Neural cell (in vitro differentiated cells): ENCODE measurements around the gene YAE1.
"Not testable (repeated sequence)": the region's sequence is repeated elsewhere in the genome, so short reads cannot be mapped to it uniquely, and the experiment has no call there.

ENCODE experiments used
- CTCF ChIP-seq: fragments of 450-650 bp; IDR thresholded peaks from 2 replicates; pipeline ENCODE4 v1.5.1; 2014; ENCODE audit warnings: antibody characterized with exemption, mild to moderate bottlenecking, moderate library complexity; ENCODE audit not compliant: poor library complexity, severe bottlenecking
- EP300 ChIP-seq: fragments of 450-650 bp; conservative IDR thresholded peaks from 2 replicates; pipeline ENCODE4 v1.6.1; 2014; ENCODE audit warnings: antibody characterized with exemption, mild to moderate bottlenecking, moderate library complexity; ENCODE audit not compliant: poor library complexity, severe bottlenecking
- EZH2 ChIP-seq: fragments of 200-600, 300-800 bp; shearing (Covaris generic), sonication (generic); IDR thresholded peaks from 2 replicates; pipeline ENCODE4 v1.6.1; 2014; ENCODE audit warnings: antibody characterized with exemption, low read length, borderline replicate concordance, mild to moderate bottlenecking; ENCODE audit not compliant: insufficient read depth, poor library complexity, severe bottlenecking
- POLR2AphosphoS5 ChIP-seq: IDR thresholded peaks from 2 replicates; pipeline ENCODE4 v1.6.1; 2012
- REST ChIP-seq: IDR thresholded peaks from 2 replicates; pipeline ENCODE4 v1.6.1; 2012; ENCODE audit warnings: borderline replicate concordance
- SMC3 ChIP-seq: fragments of 450-650 bp; conservative IDR thresholded peaks from 2 replicates; pipeline ENCODE4 v1.6.1; 2014; ENCODE audit warnings: antibody characterized with exemption, mild to moderate bottlenecking, moderate library complexity; ENCODE audit not compliant: poor library complexity
- TAF1 ChIP-seq: IDR thresholded peaks from 2 replicates; pipeline ENCODE4 v1.6.1; 2012; ENCODE audit warnings: low read depth

- not testable (repeated sequence) for TF ChIP-seq CTCF, POLR2AphosphoS5, REST, EZH2, EP300, TAF1, SMC3
Measured at GRCh38 chr7:39544774-39545173, 21.4 kb upstream of the YAE1 start.
